B cell (primary cell): ENCODE data around the gene GATAD1.

Source experiments
- CTCF ChIP-seq: fragments of 200-600 bp; IDR thresholded peaks from one replicate; pipeline ENCODE4 v1.8.0; 2022; ENCODE audit warnings: antibody characterized with exemption, mild to moderate bottlenecking
- EZH2 ChIP-seq: IDR thresholded peaks from 2 replicates; pipeline ENCODE4 v1.6.1; 2012; ENCODE audit warnings: borderline replicate concordance, low read depth, mild to moderate bottlenecking, moderate library complexity, low read length; ENCODE audit not compliant: insufficient read depth, poor library complexity, severe bottlenecking

- TF ChIP-seq CTCF, result no peak
- TF ChIP-seq EZH2, result no peak
Observed at GRCh38 chr7:92425311-92425947, 21.9 kb upstream of the GATAD1 start.
